Measurements from ENCODE around the gene CITED1. TPM values are rescaled to one million over a fixed set of nuclear protein-coding genes. Genes with fewer than 3 reads are reported as not detected.

CITED1 gene
- total and polyA plus RNA-seq, 2 of the 4 experiments (the other 2 are of a cell fraction), result 0.18 to 0.24 TPM

DNA sequence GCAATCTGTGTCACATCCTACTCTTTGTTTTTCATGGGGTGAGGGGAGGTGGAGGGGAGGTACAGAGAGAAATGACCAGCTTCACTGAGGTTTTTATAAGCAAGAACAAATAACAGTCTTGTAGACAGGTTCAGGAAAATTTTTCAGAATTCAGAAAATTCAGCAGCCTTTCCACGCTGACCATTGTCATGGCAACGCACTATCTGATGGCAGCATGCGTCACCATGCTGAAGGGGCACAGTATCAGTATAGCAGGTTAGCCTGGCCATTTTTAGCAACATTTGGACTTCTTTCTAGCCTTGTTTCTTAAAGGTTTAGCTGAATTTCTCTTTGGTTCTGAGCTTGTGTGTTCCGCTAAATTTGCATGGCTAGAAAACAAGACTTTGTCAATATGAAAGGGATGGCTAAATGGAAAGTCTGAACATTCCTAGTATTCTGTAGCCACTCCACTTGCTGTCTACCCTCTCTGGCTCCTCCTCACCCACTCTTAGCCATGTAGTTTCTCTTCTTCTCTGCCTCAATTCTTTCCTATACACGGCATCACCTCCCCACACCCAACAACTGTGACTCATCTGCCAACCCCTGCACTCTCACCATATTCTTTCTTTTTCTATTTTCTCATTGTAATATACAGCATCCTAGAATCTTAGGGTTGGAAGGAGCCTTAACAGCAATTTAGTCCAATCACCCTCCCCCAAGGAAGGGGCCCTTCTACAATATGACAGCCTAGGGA, 42.7 kb upstream of the CITED1 start:
- H4K91ac ChIP-seq (ENCODE audit: insufficient read depth, low read depth, low read length), result no peak overlapping the region
- H4K5ac ChIP-seq (ENCODE audit: low read depth, low read length), result no peak overlapping the region
- no peak for DNase-seq
- peaks cover 11% of the 10 kb centered on the region for H3K27me3 ChIP-seq (ENCODE audit: control insufficient read depth, insufficient read depth, low read length)
- H3K9me3 ChIP-seq (ENCODE audit: control insufficient read depth, insufficient read depth, low read length), result no peaks in the 10 kb centered on the region
- H3K18ac ChIP-seq (ENCODE audit: low read depth, low read length), result no peak overlapping the region
- no peak overlapping the region for H2BK15ac ChIP-seq (ENCODE audit: low read depth, low read length)
- H3K27ac ChIP-seq (ENCODE audit: insufficient read depth, low read length), result no peak overlapping the region
- H3K9ac ChIP-seq (ENCODE audit: low read depth, low read length), result no peak overlapping the region
- ATAC-seq (ENCODE audit: low read depth), result no peak
- H2AK9ac ChIP-seq (replicated peaks; ENCODE audit: low read depth, low read length, poor library complexity), result no peak overlapping the region
- H3K56ac ChIP-seq (ENCODE audit: extremely low read depth, insufficient read depth, low read length), result no peak overlapping the region
- no peak overlapping the region for H3K23ac ChIP-seq (ENCODE audit: low read depth, low read length)
- H3K79me1 ChIP-seq (ENCODE audit: low read depth in 1 of 2, low read length in 2 of 2), result no peaks in the 10 kb centered on the region
- no peak overlapping the region for H3K4me2 ChIP-seq (ENCODE audit: low read depth, low read length)
- H2AFZ ChIP-seq (replicated peaks; ENCODE audit: low read length, poor library complexity), result no peak overlapping the region
- H3K14ac ChIP-seq (replicated peaks; ENCODE audit: low read depth, low read length), result no peak overlapping the region
- H2AK5ac ChIP-seq (ENCODE audit: low read depth, low read length), result no peak overlapping the region
- WGBS, 2 experiments (ENCODE audit: extremely low coverage in 2 of 2, insufficient read length in 1 of 2), result 85% methylated on average over 3 of the region's 5 CpGs; no CpG with 5 or more reads in 1 of the 2 experiments
- CTCF ChIA-PET, result no interaction called here
- POLR2A ChIA-PET (ENCODE audit: unreplicated experiment), result no interaction called here
- dilution Hi-C loops (cut with HindIII; ENCODE audit: low sequenced_read_pairs, unreplicated experiment), result no loop called here
- peaks cover 2% of the 10 kb centered on the region; the same call in 1 of the 2 replicates for H3K9me1 ChIP-seq (ENCODE audit: insufficient read depth, low read length)
- no peak overlapping the region for H2BK20ac ChIP-seq (ENCODE audit: low read depth, low read length)
- no peak for TF ChIP-seq RAD21 (IDR thresholded peaks at IDR 0.05; ENCODE audit: low read length)
- TF ChIP-seq CEBPB (IDR thresholded peaks at IDR 0.05; ENCODE audit: low read depth, low read length), result no peak
- TF ChIP-seq MAFK (IDR thresholded peaks at IDR 0.05; ENCODE audit: low read depth, low read length), result no peak
- TF ChIP-seq, protein P1, sequence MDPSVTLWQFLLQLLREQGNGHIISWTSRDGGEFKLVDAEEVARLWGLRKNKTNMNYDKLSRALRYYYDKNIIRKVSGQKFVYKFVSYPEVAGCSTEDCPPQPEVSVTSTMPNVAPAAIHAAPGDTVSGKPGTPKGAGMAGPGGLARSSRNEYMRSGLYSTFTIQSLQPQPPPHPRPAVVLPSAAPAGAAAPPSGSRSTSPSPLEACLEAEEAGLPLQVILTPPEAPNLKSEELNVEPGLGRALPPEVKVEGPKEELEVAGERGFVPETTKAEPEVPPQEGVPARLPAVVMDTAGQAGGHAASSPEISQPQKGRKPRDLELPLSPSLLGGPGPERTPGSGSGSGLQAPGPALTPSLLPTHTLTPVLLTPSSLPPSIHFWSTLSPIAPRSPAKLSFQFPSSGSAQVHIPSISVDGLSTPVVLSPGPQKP (IDR thresholded peaks at IDR 0.05; ENCODE audit: borderline replicate concordance, low read depth, low read length), result no peak
- TF ChIP-seq MAZ (IDR thresholded peaks at IDR 0.05; ENCODE audit: borderline replicate concordance, low read depth, low read length), result no peak
- TF ChIP-seq POLR2A (IDR thresholded peaks at IDR 0.05; ENCODE audit: low read depth, low read length), result no peak
- TF ChIP-seq FOS (IDR thresholded peaks at IDR 0.05; ENCODE audit: low read depth, low read length), result no peak
- TF ChIP-seq CHD1 (IDR thresholded peaks at IDR 0.05; ENCODE audit: low read depth, low read length), result no peak
- no peak for TF ChIP-seq SMC3 (IDR thresholded peaks at IDR 0.05; ENCODE audit: low read depth, low read length)
- no peak for TF ChIP-seq BHLHE40 (IDR thresholded peaks at IDR 0.05; ENCODE audit: low read depth, low read length)
- TF ChIP-seq, protein P2, sequence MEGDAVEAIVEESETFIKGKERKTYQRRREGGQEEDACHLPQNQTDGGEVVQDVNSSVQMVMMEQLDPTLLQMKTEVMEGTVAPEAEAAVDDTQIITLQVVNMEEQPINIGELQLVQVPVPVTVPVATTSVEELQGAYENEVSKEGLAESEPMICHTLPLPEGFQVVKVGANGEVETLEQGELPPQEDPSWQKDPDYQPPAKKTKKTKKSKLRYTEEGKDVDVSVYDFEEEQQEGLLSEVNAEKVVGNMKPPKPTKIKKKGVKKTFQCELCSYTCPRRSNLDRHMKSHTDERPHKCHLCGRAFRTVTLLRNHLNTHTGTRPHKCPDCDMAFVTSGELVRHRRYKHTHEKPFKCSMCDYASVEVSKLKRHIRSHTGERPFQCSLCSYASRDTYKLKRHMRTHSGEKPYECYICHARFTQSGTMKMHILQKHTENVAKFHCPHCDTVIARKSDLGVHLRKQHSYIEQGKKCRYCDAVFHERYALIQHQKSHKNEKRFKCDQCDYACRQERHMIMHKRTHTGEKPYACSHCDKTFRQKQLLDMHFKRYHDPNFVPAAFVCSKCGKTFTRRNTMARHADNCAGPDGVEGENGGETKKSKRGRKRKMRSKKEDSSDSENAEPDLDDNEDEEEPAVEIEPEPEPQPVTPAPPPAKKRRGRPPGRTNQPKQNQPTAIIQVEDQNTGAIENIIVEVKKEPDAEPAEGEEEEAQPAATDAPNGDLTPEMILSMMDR (conservative IDR thresholded peaks at IDR 0.05; ENCODE audit: low read depth, low read length), result no peak
- TF ChIP-seq MXI1 (IDR thresholded peaks at IDR 0.05; ENCODE audit: borderline replicate concordance, low read depth, low read length), result no peak
- TF ChIP-seq, protein P3, sequence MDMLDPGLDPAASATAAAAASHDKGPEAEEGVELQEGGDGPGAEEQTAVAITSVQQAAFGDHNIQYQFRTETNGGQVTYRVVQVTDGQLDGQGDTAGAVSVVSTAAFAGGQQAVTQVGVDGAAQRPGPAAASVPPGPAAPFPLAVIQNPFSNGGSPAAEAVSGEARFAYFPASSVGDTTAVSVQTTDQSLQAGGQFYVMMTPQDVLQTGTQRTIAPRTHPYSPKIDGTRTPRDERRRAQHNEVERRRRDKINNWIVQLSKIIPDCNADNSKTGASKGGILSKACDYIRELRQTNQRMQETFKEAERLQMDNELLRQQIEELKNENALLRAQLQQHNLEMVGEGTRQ (IDR thresholded peaks at IDR 0.05; ENCODE audit: low read depth, low read length), result no peak
- no peak for TF ChIP-seq RCOR1 (IDR thresholded peaks at IDR 0.05; ENCODE audit: insufficient replicate concordance, low read length)
- no peak for TF ChIP-seq NFE2L2 (IDR thresholded peaks at IDR 0.05; ENCODE audit: low read depth, low read length)
- TF ChIP-seq RFX5 (IDR thresholded peaks at IDR 0.05; ENCODE audit: low read depth, low read length), result no peak
- H4K8ac ChIP-seq (ENCODE audit: low read depth in 2 of 2, low read length in 2 of 2), result no peak overlapping the region
- H2BK5ac ChIP-seq (ENCODE audit: low read depth, low read length, poor library complexity, severe bottlenecking), result no peak overlapping the region
- H4K20me1 ChIP-seq (ENCODE audit: insufficient read depth, low read length), result no peaks in the 10 kb centered on the region
- in situ Hi-C loops (cut with MboI; ENCODE audit: low sequenced_read_pairs), result no loop called here
- H3K4me1 ChIP-seq (ENCODE audit: control insufficient read depth, insufficient read depth, low read length), result peaks cover 3% of the 10 kb centered on the region
- H3K36me3 ChIP-seq (ENCODE audit: control insufficient read depth, insufficient read depth, low read length), result peaks cover 3% of the 10 kb centered on the region
- intact Hi-C loops (cut with micrococcal nuclease), result no loop called here
- no peak overlapping the region for H3K4ac ChIP-seq (ENCODE audit: low read depth, low read length)
- H3K4me3 ChIP-seq (ENCODE audit: insufficient read depth, low read depth, low read length), result no peak overlapping the region
- H2BK120ac ChIP-seq (ENCODE audit: low read depth, low read length), result no peak overlapping the region
- no TSS peak for BruUV-seq (replicated peaks)
